Hepatocyte (in vitro differentiated cells): ENCODE results near the gene TWIST1. TPM values are rescaled to one million over a fixed set of nuclear protein-coding genes. Genes with fewer than 3 reads are reported as not detected.

Experiments
- DNase-seq: peaks from one replicate; pipeline ENCODE4 v3.0.0-alpha.2; 2016; ENCODE audit warnings: low spot score
- H2AFZ ChIP-seq: fragments of 200-600 bp; sonication (generic); 2 replicates; pipeline ENCODE4 v1.6.0; 2016; ENCODE audit warnings: antibody characterized with exemption, mild to moderate bottlenecking
- H3K27ac ChIP-seq: fragments of 200-600 bp; sonication (generic); 2 replicates; pipeline ENCODE4 v1.5.1; 2016; ENCODE audit warnings: mild to moderate bottlenecking
- H3K27me3 ChIP-seq: fragments of 200-600 bp; sonication (generic); 2 replicates; pipeline ENCODE4 v1.6.1; 2016
- H3K36me3 ChIP-seq: fragments of 200-600 bp; sonication (generic); replicated peaks from 2 replicates; pipeline ENCODE4 v1.5.1; 2016; ENCODE audit warnings: low read depth; ENCODE audit not compliant: insufficient read depth
- H3K4me1 ChIP-seq: fragments of 200-600 bp; sonication (generic); 2 replicates; pipeline ENCODE4 v1.5.1; 2016; ENCODE audit warnings: mild to moderate bottlenecking, moderate library complexity; ENCODE audit not compliant: insufficient read depth
- H3K4me2 ChIP-seq: fragments of 200-600 bp; sonication (generic); 2 replicates; pipeline ENCODE4 v1.6.0; 2016
- H3K4me3 ChIP-seq: fragments of 200-600 bp; sonication (generic); 2 replicates; pipeline ENCODE4 v1.5.1; 2016; ENCODE audit warnings: mild to moderate bottlenecking
- H3K79me2 ChIP-seq: fragments of 200-600 bp; sonication (generic); 2 replicates; pipeline ENCODE4 v1.6.0; 2017; ENCODE audit warnings: mild to moderate bottlenecking
- H3K9me2 ChIP-seq: fragments of 200-600 bp; sonication (generic); replicated peaks from 2 replicates; pipeline ENCODE4 v1.6.0; 2017; ENCODE audit warnings: mild to moderate bottlenecking; ENCODE audit not compliant: insufficient read depth
- H3K9me3 ChIP-seq: fragments of 200-600 bp; sonication (generic); 2 replicates; pipeline ENCODE4 v1.5.1; 2016; ENCODE audit warnings: low read depth, mild to moderate bottlenecking
- H4K20me1 ChIP-seq: fragments of 200-600 bp; sonication (generic); 2 replicates; pipeline ENCODE4 v1.6.0; 2016; ENCODE audit warnings: mild to moderate bottlenecking; ENCODE audit not compliant: insufficient read depth, poor library complexity, severe bottlenecking
- EZH2 ChIP-seq: fragments of 200-600 bp; sonication (generic); IDR thresholded peaks from 2 replicates; pipeline ENCODE4 v1.6.1; 2016; ENCODE audit warnings: antibody characterized with exemption, mild to moderate bottlenecking, borderline replicate concordance
- EZH2phosphoT487 ChIP-seq: fragments of 200-600 bp; sonication (generic); IDR thresholded peaks from one replicate; pipeline ENCODE4 v1.6.1; 2018; ENCODE audit warnings: antibody characterized with exemption, mild to moderate bottlenecking, low read depth, moderate library complexity; ENCODE audit not compliant: unreplicated experiment, severe bottlenecking
- WGBS: methylation state at CpG from one replicate; pipeline ENCODE4 v1.1.6; 2016; ENCODE audit warnings: low lambda C conversion rate; ENCODE audit errors: missing lambda C conversion rate; 5-methylcytosine and 5-hydroxymethylcytosine counted together
- polyA plus RNA-seq: library from polyadenylated mRNA; unstranded; fragments of >200 nt; fragmentation: Nextera tagmentation; extraction: Ambion mirVana; gene quantifications from 2 replicates; pipeline ENCODE4 v1.2.1, GENCODE V29; 2016
- total RNA-seq: library from RNA; depleted of rRNA; stranded (reverse); fragments of >200 nt; gene quantifications from 2 replicates; pipeline ENCODE4 v1.2.3, GENCODE V29; 2014
- TF ChIP-seq, protein P1 (sequence below): fragments of 200-600 bp; sonication (generic); IDR thresholded peaks from 2 replicates; pipeline ENCODE4 v1.5.1; 2016; ENCODE audit warnings: antibody characterized with exemption, mild to moderate bottlenecking; ENCODE audit not compliant: poor library complexity

TWIST1 gene
- total and polyA plus RNA-seq, 2 experiments from 2014 or later, result 23.2 to 24.7 TPM

DNA sequence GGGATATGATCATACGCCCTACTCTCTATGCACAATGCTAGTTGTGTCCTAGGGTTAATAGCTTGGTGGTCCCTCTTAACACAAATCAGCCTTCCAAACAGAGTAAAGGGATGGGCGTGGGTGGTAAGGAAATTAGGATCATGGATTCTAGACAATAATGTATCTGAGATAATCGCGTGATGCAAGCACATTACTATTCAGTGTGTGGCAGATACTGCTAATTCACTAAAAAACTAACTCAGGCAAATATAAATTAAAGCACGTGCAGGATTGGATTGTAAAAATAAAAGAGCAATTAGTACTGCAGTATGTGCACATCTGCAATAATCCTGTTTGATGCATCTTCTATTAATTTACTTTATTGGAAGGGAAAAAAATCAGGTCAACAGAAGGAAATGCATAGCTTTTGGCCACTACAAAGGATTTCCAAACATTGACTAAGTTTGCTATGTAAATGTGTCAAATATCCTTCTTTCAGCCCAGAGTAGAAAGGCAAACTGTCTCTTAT, 22.0 kb downstream of the TWIST1 start:
- Histone ChIP-seq H2AFZ (no peak overlapping the region), H3K36me3 (no peaks in the 10 kb centered on the region), H3K4me3 (no peak overlapping the region), H3K27ac (no peak overlapping the region), H3K27me3 (no peaks in the 10 kb centered on the region), H4K20me1 (no peaks in the 10 kb centered on the region), H3K9me3 (no peaks in the 10 kb centered on the region), H3K79me2 (no peaks in the 10 kb centered on the region), H3K9me2 (no peaks in the 10 kb centered on the region), H3K4me1 (no peaks in the 10 kb centered on the region), H3K4me2 (no peak overlapping the region)
- TF ChIP-seq EZH2 (no peak), EZH2phosphoT487 (no peak)
- TF ChIP-seq, protein P1, sequence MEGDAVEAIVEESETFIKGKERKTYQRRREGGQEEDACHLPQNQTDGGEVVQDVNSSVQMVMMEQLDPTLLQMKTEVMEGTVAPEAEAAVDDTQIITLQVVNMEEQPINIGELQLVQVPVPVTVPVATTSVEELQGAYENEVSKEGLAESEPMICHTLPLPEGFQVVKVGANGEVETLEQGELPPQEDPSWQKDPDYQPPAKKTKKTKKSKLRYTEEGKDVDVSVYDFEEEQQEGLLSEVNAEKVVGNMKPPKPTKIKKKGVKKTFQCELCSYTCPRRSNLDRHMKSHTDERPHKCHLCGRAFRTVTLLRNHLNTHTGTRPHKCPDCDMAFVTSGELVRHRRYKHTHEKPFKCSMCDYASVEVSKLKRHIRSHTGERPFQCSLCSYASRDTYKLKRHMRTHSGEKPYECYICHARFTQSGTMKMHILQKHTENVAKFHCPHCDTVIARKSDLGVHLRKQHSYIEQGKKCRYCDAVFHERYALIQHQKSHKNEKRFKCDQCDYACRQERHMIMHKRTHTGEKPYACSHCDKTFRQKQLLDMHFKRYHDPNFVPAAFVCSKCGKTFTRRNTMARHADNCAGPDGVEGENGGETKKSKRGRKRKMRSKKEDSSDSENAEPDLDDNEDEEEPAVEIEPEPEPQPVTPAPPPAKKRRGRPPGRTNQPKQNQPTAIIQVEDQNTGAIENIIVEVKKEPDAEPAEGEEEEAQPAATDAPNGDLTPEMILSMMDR, result no peak
- WGBS, result 73% methylated on average over 5 of the region's 5 CpGs
- DNase-seq, result no peak

DNA sequence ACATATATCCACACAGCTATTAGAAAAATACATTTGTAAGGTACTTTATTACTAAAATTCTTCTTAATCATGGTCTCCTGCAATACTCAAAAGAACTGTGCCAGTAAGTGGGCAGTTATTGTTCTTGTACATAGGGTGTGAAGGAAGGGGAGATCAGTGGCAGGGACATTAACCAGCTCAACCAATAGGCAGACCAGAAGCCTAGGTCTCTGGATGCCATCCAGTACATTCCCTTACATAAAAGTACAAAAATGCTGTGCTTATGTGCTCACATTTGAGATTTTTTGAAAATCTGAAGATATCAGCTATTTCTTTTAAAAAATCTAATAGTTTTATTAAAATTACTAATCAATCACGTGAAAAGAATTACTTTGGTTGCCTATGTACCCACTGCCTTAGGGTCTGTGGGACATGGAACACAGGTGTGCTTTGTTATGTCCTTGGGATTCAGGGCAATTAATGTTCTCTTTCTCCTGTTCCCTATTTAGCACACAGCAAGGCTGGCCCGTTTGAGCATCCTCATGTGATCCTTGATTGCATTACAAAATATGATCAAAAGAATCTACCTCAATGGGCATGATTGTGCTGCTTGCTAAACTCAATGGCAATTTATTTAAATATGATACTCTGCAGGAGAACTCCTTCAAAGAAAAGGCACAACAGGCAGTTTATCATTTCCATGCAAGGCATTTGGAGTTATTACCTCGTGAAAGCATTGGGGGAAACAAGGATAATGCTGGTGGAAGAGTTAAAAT, 22.7 kb downstream of the TWIST1 start:
- 63% methylated on average over 3 of the region's 3 CpGs for WGBS
- no peaks in the 10 kb centered on the region for H3K9me2 ChIP-seq
- H3K4me2 ChIP-seq, result no peak overlapping the region
- no peak overlapping the region for H3K4me3 ChIP-seq
- no peaks in the 10 kb centered on the region for H4K20me1 ChIP-seq
- no peaks in the 10 kb centered on the region for H3K27me3 ChIP-seq
- no peaks in the 10 kb centered on the region for H3K4me1 ChIP-seq
- no peaks in the 10 kb centered on the region for H3K79me2 ChIP-seq
- H2AFZ ChIP-seq, result no peak overlapping the region
- H3K9me3 ChIP-seq, result no peaks in the 10 kb centered on the region
- H3K27ac ChIP-seq, result no peak overlapping the region
- DNase-seq, result no peak
- H3K36me3 ChIP-seq, result no peaks in the 10 kb centered on the region
- no peak for TF ChIP-seq EZH2phosphoT487
- no peak for TF ChIP-seq EZH2
- TF ChIP-seq, protein P1, result no peak

DNA sequence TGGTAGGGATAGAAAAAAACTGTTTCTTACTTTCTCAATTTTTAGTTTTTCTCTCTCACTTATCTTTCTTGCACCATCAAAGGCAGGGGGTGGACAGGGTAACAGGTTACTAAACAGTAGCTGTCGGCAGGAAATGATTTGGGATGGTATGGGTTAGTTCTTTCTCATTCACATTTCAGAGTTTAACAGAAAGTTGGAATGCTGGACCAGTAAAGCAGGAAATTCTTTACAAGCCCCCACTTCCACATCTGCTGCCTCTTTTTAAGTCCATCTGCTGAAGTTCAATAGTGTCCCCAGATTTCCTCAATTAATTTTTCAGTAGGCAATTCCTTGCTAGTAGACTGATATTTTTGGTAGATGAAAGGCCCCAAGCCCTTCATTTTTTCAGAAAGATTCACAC, 23.3 kb downstream of the TWIST1 start:
- no peak overlapping the region for H2AFZ ChIP-seq
- H4K20me1 ChIP-seq, result no peaks in the 10 kb centered on the region
- H3K27ac ChIP-seq, result no peak overlapping the region
- no peaks in the 10 kb centered on the region for H3K4me1 ChIP-seq
- no peaks in the 10 kb centered on the region for H3K27me3 ChIP-seq
- no peak overlapping the region for H3K4me2 ChIP-seq
- no peaks in the 10 kb centered on the region for H3K9me2 ChIP-seq
- H3K4me3 ChIP-seq, result no peak overlapping the region
- no peaks in the 10 kb centered on the region for H3K9me3 ChIP-seq
- no peak for DNase-seq
- 76% methylated on average over 1 of the region's 1 CpG for WGBS
- no peak for TF ChIP-seq EZH2
- TF ChIP-seq, protein P1, result no peak
- no peaks in the 10 kb centered on the region for H3K79me2 ChIP-seq
- no peaks in the 10 kb centered on the region for H3K36me3 ChIP-seq
